Measurements from ENCODE around the gene PCED1B.

Gene PCED1B

DNA sequence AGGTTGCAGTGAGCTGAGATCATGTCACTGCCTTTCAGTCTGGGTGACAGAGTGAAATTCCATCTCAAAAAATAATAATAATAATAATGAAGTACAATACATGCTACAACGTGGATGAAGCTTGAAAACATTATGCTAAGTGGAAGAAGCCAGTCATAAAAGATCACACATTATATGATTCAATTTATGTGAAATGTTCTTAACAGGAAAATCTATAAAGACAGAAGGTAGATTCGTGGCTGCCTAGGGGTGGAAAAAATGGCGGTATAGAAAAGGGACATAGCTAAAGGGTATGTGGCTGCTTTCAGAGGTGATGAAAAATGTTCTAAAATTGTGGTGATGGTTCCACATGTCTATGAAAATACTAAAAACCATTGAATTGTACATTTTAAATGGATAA is 41.3 kb downstream of the PCED1B start:
- DNase-seq (ENCODE audit: low spot score) = no peak

DNA sequence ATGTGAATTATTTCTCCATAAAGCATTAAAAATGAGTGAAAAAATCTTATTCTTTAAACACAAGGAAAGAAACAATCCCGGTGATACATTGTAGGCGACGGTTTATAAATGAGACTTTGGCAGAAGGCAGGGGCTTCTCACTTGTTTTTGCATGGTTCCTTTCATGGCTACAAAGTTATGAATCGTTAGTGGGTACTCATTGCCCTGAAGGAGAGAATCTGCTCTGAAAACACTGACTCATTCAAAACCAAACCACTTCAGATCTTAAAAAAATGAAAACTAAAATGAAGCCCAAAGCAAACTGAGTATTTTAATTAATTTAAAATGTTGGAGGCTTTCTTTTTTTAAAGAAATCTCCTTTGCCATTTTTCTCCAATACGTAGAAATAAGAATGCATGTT is 41.7 kb downstream of the PCED1B start:
- no peak for DNase-seq (ENCODE audit: low spot score)

DNA sequence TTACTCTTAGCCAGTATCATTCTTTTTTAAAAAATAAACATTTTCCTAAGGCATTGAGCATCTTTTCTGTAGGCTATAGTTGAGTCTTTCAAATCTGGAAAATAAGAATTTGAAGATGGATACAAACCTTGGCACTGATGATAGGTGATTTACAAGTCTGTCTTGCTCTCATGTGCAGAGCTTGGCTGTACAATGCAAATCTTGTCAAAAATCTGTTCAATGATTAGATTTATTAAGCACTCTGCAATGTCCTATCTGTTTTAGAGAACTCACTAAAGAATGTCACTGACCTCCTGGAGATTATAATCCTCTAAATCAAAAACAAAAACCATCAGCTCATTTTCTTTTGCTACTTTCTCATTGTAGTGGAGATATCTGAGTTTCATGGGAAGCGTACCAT is 43.2 kb downstream of the PCED1B start:
- no peak for DNase-seq (ENCODE audit: low spot score)

DNA sequence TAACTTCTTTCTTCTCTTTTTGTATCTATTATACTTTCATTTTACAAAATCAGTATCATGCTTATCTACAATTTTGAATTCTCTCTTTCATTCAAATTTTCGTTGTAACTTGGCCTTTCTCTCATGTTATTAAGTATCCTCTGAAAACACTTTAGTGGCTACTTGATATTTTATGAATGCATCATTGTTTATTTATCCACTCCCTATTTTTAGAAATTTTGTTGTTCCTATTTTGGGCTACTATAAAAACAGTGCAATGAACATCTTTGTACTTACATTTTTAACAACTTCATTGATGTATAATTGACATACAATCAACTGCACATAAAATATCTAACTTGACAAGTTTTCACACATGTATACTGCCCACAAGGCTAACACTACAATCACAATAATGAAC is 44.3 kb downstream of the PCED1B start:
- no peak for DNase-seq (ENCODE audit: low spot score)

DNA sequence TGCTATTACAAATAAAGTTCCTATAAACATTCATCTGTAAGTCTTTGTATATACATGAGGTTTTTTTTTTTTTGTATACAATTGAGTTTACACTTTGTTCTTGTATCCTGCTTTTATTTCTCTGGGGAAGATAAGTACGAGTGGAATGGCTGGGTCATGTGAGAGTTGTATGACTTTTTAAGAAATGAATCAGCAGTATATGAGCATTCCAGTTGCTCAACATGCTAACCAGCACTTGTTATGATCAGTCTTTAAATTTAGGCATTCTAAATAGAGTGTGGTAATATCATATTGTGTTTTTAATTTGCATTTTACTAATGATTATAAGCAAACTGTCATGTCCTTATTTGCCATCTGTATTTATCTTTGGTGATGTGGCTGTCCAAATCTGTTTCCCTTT is 45.0 kb downstream of the PCED1B start:
- no peak for DNase-seq (ENCODE audit: low spot score)

DNA sequence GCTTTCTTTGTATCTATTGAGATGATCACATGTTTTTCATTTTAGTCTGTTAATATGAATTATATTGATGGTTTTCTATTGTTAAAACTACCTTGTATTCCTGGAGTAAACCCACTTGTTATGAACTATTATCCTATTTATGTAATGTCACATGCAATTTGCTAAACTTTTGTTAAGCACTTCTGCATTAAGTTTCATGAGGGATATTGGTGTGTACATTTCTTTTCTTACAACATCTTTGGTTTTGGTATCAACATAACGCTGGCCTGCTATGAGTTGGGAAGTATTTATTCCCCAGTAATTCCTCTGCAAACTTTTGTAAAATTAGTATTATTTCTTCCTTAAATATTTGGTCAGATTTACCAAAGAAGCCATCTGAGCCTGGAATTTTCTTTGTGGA is 46.8 kb downstream of the PCED1B start:
- DNase-seq (ENCODE audit: low spot score) = no peak

DNA sequence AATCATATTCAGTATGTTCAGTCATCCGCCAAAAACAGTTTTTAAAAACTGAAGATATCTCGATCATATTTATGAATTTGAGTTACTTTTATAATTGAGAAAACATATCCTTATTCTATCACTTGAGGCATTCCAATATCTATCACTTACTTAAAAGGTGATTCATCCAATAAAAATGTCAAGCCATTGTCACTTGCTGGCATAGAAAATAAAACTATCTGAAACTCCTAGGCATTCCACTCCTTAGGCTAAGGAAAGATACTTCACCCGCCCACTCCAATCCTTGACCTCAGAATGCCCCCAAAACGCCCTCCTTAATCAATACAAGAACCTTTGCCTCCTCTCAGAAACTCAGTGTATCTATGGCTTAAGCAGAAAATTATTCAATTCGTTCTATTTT is 51.6 kb downstream of the PCED1B start:
- no peak for DNase-seq (ENCODE audit: low spot score)

DNA sequence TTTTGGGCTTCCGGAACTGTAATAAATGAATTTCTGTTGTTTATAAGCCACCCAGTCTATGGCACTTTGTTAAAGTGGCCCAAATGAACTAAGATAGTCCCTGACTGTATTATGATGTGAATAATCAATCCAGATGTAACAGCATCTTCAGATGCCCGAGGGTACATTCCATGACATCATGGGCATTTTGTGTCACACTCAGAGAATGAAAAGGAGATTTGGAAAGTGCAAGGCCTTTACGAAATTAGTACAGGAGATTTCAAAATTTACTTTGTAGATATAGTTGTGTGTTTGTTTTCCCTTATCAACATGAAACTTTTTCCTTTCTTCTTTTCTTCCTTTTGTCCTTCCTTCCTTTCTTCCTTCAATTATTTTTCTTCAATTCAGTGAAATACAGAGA is 54.6 kb downstream of the PCED1B start:
- no peak for DNase-seq (ENCODE audit: low spot score)

DNA sequence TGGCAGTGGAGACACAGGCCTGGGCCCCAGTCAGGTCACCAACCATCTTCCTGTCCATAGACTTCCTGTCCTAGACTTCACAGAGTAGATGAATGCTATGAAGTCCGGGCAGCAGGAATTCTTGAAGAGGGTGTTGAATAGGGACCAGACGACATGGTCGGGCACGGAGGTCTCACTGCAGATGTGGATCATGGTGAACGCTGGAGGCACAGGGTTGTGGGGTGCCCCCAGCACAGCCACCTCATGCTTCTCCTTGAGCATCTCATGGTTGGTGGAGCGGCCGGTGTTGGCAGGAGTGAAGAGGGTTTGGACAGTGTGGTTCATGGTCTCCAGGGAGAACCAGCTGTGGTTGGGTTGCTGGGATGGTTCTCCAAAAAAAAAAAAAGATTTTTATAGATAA is 56.2 kb downstream of the PCED1B start:
- DNase-seq (ENCODE audit: low spot score) = no peak

DNA sequence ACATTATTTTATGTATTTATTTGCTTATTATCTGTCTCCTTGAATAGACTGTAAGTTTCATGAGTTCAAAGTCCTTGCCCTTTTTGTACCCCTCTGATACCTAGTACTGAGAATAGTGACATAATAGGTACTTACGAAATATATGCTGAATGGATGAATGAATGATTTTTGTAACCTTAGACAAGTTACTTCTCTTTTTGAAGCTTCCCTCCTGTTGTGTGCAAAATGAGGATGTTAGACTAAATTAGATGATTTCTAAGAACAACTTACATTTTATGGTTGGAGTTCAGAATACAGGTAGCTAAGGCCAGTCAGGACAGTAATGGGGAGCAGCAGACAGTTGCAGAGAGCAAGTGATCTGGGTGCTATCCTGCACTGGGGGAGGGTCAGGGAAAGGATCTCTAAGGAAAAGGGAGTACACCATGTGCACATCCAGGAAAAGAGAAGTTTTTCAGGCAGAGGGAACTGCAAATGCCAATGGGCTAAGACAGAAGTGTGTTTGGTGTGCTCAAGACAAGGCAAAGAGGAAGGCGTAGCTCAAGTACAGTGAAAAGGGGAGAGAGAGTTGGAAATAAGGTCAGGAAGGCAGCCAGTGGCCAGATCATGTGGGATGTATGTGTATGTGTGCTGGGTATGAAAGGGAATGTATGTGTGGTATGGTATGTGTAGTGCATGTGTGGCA is 59.7 kb downstream of the PCED1B start:
- no peak for DNase-seq (ENCODE audit: low spot score)

DNA sequence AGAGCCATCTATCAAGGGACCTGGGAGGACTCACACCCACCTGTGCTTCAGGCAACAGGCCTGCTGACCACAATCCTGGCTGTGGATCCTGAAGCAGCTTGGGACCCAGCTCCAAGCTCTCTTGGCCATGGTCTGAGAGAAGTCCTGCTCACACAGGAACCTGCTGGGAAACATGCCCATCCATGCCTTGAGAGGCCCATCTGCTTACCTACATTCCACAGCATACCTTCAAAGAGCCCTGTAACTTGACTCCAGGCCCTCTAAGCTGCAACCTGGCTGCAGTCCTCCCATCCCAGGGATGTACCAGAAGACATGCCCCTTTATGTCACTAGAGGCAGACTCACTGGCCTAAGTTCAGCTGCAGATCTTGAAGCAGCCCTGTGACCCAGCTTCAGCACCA is 62.0 kb downstream of the PCED1B start:
- DNase-seq (ENCODE audit: low spot score) = no peak

DNA sequence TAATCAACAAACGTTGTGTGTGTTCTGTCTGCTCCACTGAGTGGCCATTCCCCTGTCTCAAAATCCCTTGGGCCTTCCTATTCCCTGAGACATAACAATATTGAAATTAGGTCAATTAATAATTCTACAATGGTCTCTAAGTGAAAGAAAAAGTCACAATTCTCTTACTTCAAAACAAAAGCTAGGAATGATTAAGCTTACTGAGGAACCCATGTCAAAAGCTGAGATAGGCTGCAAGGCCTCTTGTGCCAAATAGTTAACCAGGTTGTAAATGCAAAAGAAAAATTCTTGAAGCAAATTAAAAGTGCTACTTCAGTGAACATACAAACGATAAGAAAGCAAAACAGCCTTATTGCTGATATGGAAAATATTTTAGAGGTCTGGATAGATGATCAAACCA is 65.3 kb downstream of the PCED1B start:
- DNase-seq (ENCODE audit: low spot score) = no peak

DNA sequence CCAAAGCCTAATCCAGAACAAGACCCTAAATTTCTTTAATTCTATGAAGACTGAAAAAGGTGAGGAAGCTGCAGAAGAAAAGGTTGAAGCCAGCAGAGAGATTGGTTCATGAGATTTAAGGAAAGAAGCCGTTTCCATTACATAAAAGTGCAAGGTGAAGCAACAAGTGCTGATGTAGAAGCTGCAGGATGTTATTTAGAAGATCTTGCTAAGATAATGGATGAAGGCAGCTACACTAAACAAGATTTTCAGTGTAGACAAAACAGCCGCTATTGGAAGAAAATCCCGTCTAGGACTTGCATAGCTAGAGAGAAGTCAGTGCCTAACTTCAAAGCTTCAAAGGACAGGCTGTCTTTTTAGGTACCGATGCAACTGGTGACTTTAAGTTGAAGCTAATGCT is 65.8 kb downstream of the PCED1B start:
- DNase-seq (ENCODE audit: low spot score) = no peak

DNA sequence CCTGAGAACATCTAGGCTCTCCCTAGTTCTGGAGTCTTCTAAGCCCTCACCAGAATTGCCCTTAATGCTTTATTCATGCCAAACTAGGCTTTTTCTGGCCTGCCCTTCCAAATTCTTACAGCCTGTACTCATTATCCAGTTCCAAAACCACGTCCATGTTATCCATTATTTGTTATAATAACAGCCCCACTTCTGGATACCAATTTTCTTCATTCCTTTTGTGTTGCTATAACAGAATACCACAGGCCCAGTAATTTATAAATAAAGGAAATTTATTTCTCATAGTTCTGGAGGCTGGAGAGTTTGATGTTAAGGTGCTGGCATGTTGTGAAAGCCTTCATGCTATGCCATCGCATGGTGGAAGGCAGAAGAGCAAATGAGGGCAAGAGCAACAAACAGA is 68.3 kb downstream of the PCED1B start:
- DNase-seq (ENCODE audit: low spot score) = no peak

DNA sequence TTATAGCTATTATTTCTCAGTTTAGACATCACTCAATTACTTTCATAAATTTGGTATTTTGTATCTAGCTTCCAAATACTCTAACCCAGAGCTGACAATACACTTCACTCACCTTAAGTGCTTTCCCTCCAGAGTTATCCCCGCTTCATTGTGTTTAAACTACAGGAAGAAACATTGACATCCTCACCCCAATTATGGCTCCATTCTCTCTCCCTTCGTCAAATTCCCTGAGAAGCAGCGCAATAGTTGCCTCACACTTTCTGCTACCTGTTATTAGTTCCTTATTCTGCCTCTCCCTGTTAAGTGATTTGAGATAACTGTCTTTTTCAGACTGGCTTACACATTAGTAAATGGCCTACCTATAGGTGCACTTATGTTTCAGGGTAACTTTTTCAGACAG is 69.7 kb downstream of the PCED1B start:
- no peak for DNase-seq (ENCODE audit: low spot score)

DNA sequence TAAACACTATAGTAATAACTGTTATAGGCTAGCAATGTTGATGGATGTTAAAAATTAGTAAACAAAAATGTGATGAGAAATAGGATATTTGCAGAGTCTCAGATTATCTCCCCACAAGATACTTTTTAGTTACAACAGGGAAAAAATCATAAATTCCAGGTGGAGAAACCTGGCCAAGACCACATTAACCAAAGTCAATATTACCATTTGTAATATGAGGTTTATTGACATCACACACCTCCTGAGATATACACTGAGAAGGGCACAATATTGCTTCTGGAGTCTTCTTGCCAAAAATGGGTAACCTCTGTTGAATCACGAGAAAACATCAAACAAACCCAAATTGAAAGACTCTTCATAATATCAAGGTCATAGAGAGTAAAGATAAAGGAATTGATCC is 72.7 kb downstream of the PCED1B start:
- no peak for DNase-seq (ENCODE audit: low spot score)

DNA sequence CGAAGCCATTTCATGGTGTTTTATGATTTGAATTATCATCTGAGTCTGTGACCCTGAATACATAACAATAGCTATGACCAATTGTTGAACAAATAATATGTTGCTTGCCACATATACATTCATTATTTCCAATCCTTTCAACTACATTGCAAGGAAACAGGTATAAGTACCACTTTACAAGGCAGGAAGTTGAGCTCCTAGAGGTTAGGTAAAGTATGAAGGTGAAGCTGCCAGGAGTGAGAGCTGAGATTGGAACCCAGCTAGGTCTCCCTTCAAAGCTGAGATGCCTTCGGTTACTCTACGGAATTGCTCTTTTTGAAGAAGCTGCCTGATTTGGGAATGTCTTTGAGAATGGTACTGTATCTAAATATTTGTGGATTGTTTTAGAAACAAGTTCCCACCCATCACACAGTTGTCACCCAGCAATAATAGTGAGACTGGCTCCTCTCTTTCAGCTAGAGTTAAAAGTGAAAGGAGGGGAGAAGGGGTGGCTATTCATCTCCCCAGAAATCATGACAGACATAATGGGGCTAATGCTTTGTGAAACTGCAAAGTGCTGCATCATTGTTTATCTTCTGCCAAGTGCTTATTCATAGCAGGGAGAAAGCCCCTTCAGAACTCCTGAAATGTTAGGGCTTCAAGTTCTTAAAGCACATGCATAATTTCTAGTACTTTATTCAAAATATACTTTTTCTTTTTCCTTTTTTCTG is 76.2 kb downstream of the PCED1B start:
- no peak for DNase-seq (ENCODE audit: low spot score)

DNA sequence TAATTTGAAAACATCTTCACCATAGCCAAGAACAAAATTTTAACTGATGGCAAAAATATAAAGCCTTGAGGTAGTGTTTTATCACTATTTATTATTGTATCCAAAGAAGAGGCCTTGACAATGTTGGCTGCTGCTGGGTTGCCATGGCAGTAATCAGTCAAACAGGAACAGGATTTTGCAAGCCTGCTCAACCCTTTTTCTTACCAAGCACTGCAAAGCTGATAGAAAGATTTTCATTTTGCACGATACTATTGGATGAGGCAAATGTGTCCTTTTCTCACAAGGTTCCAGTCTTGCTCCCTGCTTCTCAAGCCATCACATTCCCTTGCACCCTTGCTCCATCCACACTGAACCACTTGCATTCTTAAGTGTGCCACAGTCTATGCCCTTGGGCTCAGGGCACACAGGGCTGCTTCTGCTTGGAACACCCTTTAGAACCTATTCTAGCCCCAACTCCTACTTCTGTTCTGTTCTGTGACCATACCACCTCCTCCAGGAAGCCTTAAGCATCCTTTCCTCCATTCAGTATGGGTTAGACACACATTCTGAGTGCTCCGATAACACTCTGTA is 76.8 kb downstream of the PCED1B start:
- DNase-seq (ENCODE audit: low spot score) = no peak

DNA sequence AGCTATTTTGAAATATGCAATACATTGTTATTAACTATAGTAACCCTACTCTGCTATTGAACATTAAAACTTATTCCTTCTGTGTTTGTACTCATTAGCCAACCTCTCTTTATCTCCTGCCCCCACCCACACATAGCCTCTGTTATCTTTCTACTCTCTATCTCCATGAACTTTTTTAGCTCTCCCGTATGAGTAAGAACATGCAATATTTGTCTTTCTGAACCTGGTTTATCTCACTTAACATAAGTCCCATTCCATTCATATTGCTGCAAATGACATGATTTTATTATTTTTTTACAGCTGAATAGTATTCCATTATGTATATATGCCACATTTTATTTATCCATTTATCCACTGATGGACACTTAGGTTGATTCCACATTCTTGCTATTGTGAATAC is 79.4 kb downstream of the PCED1B start:
- no peak for DNase-seq (ENCODE audit: low spot score)

DNA sequence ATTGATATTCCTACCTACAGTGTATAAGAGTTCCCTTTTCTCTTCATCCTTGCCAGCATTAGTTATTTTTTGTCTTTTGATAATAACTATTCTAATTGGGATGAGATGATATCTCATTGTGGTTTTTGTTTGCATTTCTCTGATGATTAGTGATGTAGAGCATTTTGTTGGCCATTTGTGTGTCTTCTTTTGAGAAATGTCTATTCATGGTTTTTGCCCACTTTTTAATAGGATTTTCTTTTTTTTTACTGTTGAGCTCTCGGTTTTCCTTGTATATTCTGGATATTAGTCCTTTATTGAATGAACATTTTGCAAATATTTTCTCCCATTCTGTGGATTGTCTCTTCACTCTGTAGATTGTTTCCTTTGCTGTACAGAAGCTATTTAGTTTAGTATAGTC is 79.9 kb downstream of the PCED1B start:
- DNase-seq (ENCODE audit: low spot score) = no peak

DNA sequence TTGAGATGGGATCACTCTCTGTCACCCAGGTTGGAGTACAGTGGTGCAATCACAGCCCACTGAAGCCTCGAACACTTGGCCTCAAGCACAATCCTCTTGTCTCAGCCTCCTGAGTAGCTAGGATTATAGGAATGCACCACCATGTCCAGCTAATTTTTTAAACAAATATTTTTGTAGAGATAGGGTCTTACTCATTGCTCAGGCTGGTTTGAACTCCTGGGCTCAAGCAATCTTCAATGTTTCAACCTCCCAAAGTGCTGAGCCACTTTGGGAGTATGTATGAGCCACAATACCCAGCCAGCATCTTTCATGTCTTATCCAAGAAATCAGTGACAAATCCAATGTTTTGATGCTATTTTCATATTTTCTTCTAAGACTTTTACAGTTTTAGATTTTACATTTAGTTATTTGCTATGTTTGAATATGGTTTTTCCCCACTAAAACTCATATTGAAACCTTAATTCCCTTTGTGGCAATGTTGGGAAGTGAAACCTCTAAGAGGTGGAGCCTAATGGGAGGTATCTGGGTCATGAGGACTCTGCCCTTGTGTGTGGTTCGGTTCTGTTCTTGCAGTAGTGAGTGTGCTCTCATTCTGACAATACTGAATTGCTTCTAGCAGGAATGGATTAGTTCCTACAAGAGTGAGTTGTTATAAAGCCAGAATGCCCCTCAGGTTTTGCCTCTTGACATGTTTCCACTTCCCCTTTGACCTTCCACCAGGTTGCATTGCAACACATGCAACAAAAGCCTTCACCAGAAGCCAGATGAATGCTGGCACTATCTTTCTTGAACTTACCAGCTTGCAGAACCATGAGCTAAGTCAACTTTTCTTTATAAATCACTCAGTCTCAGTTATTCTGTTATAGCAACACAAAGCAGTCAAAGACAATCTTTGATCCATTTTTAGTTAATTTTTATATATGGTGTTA is 81.2 kb downstream of the PCED1B start:
- DNase-seq (ENCODE audit: low spot score) = no peak

DNA sequence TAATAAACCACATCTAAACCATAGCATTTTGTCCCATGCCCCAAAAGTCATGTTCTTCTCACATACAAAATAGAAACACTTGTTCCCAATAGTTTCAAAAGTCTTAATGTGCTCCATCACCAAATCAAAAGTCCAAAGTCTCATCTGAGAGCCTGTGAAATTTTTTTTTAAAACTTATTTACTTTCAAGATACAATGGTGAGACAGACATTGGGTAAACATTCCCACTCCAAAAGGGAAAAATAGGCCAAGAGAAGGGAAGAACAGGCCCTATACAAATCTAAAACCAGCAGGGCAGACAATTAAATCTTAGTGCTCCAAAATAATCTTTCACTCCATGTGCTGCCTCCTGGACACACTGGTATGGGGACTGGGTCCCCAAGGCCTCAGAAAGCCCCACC is 84.7 kb downstream of the PCED1B start:
- no peak for DNase-seq (ENCODE audit: low spot score)

Measured in D341Med (cell line).